HEK293 (cell line): Measurements from ENCODE around the gene ORAI2.

ENCODE experiments used
- GLIS1 ChIP-seq: fragments of 450-650 bp; formaldehyde crosslinking; IDR thresholded peaks from 2 replicates; pipeline ENCODE4 v1.5.1; 2016; ENCODE audit warnings: missing biosample characterization, missing genetic modification characterization
- SCRT2 ChIP-seq: fragments of 450-650 bp; formaldehyde crosslinking; IDR thresholded peaks from 2 replicates; pipeline ENCODE4 v1.5.1; 2016; ENCODE audit warnings: missing biosample characterization, missing genetic modification characterization
- YY2 ChIP-seq: fragments of 450-650 bp; formaldehyde crosslinking; IDR thresholded peaks from 2 replicates; pipeline ENCODE4 v1.5.1; 2016; ENCODE audit warnings: missing biosample characterization, missing genetic modification characterization
- ZBTB7A ChIP-seq: fragments of 450-650 bp; formaldehyde crosslinking; IDR thresholded peaks from 2 replicates; pipeline ENCODE4 v1.5.1; 2016; ENCODE audit warnings: low read depth, missing biosample characterization, missing genetic modification characterization
- ZEB2 ChIP-seq: fragments of 450-650 bp; formaldehyde crosslinking; IDR thresholded peaks from 2 replicates; pipeline ENCODE4 v1.5.1; 2016; ENCODE audit warnings: missing biosample characterization, missing genetic modification characterization
- ZNF112 ChIP-seq: fragments of 450-650 bp; formaldehyde crosslinking; IDR thresholded peaks from 2 replicates; pipeline ENCODE4 v1.5.0; 2017; ENCODE audit warnings: missing biosample characterization, missing genetic modification characterization
- ZNF169 ChIP-seq: fragments of 450-650 bp; formaldehyde crosslinking; IDR thresholded peaks from 2 replicates; pipeline ENCODE4 v1.5.1; 2016; ENCODE audit warnings: missing biosample characterization, missing genetic modification characterization
- ZNF274 ChIP-seq, 2 experiments: fragments of 200-500 bp in 1 of 2; fragments of 450-650 bp in 1 of 2; sonication (Bioruptor generic) in 1 of 2; formaldehyde crosslinking in 1 of 2; IDR thresholded peaks; 2 replicates each; pipeline versions ENCODE4 v1.5.1 to v1.6.1; 2014 to 2016; ENCODE audit warnings: borderline replicate concordance in 1 of 2, inconsistent platforms in 1 of 2, low read length in 1 of 2, missing biosample characterization in 1 of 2, missing genetic modification characterization in 1 of 2
- ZNF324 ChIP-seq: fragments of 450-650 bp; formaldehyde crosslinking; IDR thresholded peaks from 2 replicates; pipeline ENCODE4 v1.5.1; 2016; ENCODE audit warnings: missing biosample characterization, missing genetic modification characterization
- ZNF48 ChIP-seq: fragments of 450-650 bp; formaldehyde crosslinking; IDR thresholded peaks from 2 replicates; pipeline ENCODE4 v1.5.1; 2016; ENCODE audit warnings: missing biosample characterization, missing genetic modification characterization
- ZNF510 ChIP-seq: fragments of 450-650 bp; formaldehyde crosslinking; IDR thresholded peaks from 2 replicates; pipeline ENCODE4 v1.5.1; 2018; ENCODE audit warnings: mild to moderate bottlenecking, missing genetic modification characterization, missing biosample characterization; ENCODE audit not compliant: insufficient replicate concordance
- ZNF549 ChIP-seq: fragments of 450-650 bp; IDR thresholded peaks from 2 replicates; pipeline ENCODE4 v1.5.1; 2018; ENCODE audit warnings: missing biosample characterization, missing genetic modification characterization, mild to moderate bottlenecking, inconsistent platforms, moderate library complexity
- ZNF596 ChIP-seq: fragments of 450-650 bp; IDR thresholded peaks from 2 replicates; pipeline ENCODE4 v1.5.0; 2018; ENCODE audit warnings: missing biosample characterization, mild to moderate bottlenecking, missing genetic modification characterization, moderate library complexity
- ZNF624 ChIP-seq: fragments of 450-650 bp; formaldehyde crosslinking; IDR thresholded peaks from 2 replicates; pipeline ENCODE4 v1.5.1; 2017; ENCODE audit warnings: missing biosample characterization, missing genetic modification characterization
- ZNF843 ChIP-seq: fragments of 450-650 bp; formaldehyde crosslinking; IDR thresholded peaks from 2 replicates; pipeline ENCODE4 v1.5.1; 2016; ENCODE audit warnings: missing biosample characterization, missing genetic modification characterization
- ZXDB ChIP-seq: fragments of 450-650 bp; formaldehyde crosslinking; IDR thresholded peaks from 2 replicates; pipeline ENCODE4 v1.5.1; 2016; ENCODE audit warnings: missing biosample characterization, missing genetic modification characterization
- TF ChIP-seq, protein P1 (sequence below): fragments of 450-650 bp; formaldehyde crosslinking; IDR thresholded peaks from 2 replicates; pipeline ENCODE4 v1.5.1; 2016; ENCODE audit warnings: missing biosample characterization, missing genetic modification characterization
- TF ChIP-seq, protein P2 (sequence below): fragments of 450-650 bp; formaldehyde crosslinking; IDR thresholded peaks from 2 replicates; pipeline ENCODE4 v1.5.1; 2016; ENCODE audit warnings: missing biosample characterization, missing genetic modification characterization, borderline replicate concordance
- TF ChIP-seq, protein P3 (sequence below): fragments of 450-650 bp; formaldehyde crosslinking; IDR thresholded peaks from 2 replicates; pipeline ENCODE4 v1.5.1; 2016; ENCODE audit warnings: missing biosample characterization, missing genetic modification characterization
- TF ChIP-seq, protein P4 (sequence below): fragments of 450-650 bp; formaldehyde crosslinking; IDR thresholded peaks from 2 replicates; pipeline ENCODE4 v1.5.1; 2016; ENCODE audit warnings: missing biosample characterization, missing genetic modification characterization, low read depth
- TF ChIP-seq, protein P5 (sequence below): fragments of 450-650 bp; formaldehyde crosslinking; optimal IDR thresholded peaks from 2 replicates; pipeline ENCODE3; 2016; ENCODE audit warnings: missing biosample characterization, mild to moderate bottlenecking, missing genetic modification characterization
- TF ChIP-seq, protein P6 (sequence below): fragments of 450-650 bp; formaldehyde crosslinking; IDR thresholded peaks from 2 replicates; pipeline ENCODE4 v1.5.1; 2017; ENCODE audit warnings: missing biosample characterization, mild to moderate bottlenecking, missing genetic modification characterization, moderate library complexity

The ORAI2 gene

DNA sequence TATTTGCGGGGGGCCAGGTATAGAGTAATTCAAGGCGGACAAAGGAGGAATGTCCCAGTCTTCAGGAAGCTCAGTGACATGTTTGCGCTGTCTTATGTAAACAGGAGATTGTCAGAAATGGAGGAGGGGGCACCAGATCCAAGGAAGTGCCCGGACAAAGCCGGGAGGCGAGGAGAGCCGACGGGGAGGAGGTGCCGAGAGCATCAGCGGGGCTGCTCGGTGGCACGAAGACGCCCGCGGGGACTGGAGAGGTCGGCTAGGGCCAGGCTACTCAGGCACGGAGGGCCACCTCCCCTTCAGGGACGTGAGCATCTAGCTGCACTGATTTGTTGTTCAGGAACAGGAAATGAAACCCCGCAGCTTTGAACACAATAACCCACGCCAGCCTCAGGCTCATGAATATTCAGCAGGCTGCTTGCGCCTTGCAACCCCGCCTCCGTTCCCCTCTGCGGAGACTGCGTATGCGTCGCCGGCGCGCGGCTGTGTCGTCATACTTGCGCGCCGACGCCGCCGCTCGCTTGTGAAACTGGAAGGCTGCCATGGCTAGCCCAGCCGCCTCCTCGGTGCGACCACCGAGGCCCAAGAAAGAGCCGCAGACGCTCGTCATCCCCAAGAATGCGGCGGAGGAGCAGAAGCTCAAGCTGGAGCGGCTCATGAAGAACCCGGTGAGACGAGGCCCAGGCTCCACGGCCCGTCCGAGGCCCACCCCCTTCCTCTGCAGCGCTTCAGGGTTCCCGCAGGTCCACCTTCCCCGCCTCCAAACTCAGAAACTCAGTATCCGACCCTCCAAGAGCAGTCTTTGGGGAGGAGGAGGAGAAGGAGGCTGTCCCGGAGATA lies 37.3 kb upstream of the ORAI2 start, which contains the start of gene PRKRIP1 (continued):
- TF ChIP-seq ZNF274 (IDR thresholded peaks at IDR 0.05; ENCODE audit: low read length): no peak
- no peak for TF ChIP-seq ZNF274 (tag by site-specific recombination; IDR thresholded peaks at IDR 0.05; ENCODE audit: borderline replicate concordance)
- TF ChIP-seq, protein P1, sequence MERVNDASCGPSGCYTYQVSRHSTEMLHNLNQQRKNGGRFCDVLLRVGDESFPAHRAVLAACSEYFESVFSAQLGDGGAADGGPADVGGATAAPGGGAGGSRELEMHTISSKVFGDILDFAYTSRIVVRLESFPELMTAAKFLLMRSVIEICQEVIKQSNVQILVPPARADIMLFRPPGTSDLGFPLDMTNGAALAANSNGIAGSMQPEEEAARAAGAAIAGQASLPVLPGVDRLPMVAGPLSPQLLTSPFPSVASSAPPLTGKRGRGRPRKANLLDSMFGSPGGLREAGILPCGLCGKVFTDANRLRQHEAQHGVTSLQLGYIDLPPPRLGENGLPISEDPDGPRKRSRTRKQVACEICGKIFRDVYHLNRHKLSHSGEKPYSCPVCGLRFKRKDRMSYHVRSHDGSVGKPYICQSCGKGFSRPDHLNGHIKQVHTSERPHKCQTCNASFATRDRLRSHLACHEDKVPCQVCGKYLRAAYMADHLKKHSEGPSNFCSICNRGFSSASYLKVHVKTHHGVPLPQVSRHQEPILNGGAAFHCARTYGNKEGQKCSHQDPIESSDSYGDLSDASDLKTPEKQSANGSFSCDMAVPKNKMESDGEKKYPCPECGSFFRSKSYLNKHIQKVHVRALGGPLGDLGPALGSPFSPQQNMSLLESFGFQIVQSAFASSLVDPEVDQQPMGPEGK (tag by site-specific recombination): peak; percentile 79; the same call in 1 of the 2 replicates
- TF ChIP-seq ZNF596: no peak
- TF ChIP-seq YY2 (tag by site-specific recombination): no peak
- peak; percentile 51 for TF ChIP-seq ZXDB (tag by site-specific recombination)
- TF ChIP-seq, protein P2, sequence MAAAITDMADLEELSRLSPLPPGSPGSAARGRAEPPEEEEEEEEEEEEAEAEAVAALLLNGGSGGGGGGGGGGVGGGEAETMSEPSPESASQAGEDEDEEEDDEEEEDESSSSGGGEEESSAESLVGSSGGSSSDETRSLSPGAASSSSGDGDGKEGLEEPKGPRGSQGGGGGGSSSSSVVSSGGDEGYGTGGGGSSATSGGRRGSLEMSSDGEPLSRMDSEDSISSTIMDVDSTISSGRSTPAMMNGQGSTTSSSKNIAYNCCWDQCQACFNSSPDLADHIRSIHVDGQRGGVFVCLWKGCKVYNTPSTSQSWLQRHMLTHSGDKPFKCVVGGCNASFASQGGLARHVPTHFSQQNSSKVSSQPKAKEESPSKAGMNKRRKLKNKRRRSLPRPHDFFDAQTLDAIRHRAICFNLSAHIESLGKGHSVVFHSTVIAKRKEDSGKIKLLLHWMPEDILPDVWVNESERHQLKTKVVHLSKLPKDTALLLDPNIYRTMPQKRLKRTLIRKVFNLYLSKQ (tag by site-specific recombination): no peak
- TF ChIP-seq ZNF169: no peak
- no peak for TF ChIP-seq ZBTB7A (tag by site-specific recombination)
- TF ChIP-seq, protein P3, sequence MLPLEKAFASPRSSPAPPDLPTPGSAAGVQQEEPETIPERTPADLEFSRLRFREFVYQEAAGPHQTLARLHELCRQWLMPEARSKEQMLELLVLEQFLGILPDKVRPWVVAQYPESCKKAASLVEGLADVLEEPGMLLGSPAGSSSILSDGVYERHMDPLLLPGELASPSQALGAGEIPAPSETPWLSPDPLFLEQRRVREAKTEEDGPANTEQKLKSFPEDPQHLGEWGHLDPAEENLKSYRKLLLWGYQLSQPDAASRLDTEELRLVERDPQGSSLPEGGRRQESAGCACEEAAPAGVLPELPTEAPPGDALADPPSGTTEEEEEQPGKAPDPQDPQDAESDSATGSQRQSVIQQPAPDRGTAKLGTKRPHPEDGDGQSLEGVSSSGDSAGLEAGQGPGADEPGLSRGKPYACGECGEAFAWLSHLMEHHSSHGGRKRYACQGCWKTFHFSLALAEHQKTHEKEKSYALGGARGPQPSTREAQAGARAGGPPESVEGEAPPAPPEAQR (tag by site-specific recombination): no peak
- no peak for TF ChIP-seq ZNF843 (tag by site-specific recombination)
- TF ChIP-seq, protein P4, sequence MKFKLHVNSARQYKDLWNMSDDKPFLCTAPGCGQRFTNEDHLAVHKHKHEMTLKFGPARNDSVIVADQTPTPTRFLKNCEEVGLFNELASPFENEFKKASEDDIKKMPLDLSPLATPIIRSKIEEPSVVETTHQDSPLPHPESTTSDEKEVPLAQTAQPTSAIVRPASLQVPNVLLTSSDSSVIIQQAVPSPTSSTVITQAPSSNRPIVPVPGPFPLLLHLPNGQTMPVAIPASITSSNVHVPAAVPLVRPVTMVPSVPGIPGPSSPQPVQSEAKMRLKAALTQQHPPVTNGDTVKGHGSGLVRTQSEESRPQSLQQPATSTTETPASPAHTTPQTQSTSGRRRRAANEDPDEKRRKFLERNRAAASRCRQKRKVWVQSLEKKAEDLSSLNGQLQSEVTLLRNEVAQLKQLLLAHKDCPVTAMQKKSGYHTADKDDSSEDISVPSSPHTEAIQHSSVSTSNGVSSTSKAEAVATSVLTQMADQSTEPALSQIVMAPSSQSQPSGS: no peak
- TF ChIP-seq, protein P5, sequence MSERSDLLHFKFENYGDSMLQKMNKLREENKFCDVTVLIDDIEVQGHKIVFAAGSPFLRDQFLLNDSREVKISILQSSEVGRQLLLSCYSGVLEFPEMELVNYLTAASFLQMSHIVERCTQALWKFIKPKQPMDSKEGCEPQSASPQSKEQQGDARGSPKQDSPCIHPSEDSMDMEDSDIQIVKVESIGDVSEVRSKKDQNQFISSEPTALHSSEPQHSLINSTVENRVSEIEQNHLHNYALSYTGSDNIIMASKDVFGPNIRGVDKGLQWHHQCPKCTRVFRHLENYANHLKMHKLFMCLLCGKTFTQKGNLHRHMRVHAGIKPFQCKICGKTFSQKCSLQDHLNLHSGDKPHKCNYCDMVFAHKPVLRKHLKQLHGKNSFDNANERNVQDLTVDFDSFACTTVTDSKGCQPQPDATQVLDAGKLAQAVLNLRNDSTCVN (tag by site-specific recombination): peak; percentile 33
- TF ChIP-seq, protein P6, sequence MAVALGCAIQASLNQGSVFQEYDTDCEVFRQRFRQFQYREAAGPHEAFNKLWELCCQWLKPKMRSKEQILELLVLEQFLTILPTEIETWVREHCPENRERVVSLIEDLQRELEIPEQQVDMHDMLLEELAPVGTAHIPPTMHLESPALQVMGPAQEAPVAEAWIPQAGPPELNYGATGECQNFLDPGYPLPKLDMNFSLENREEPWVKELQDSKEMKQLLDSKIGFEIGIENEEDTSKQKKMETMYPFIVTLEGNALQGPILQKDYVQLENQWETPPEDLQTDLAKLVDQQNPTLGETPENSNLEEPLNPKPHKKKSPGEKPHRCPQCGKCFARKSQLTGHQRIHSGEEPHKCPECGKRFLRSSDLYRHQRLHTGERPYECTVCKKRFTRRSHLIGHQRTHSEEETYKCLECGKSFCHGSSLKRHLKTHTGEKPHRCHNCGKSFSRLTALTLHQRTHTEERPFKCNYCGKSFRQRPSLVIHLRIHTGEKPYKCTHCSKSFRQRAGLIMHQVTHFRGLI (tag by site-specific recombination): no peak
- no peak for TF ChIP-seq ZNF112
- peak; percentile 44; the same call in 1 of the 2 replicates for TF ChIP-seq ZEB2 (tag by site-specific recombination)
- no peak for TF ChIP-seq ZNF324 (tag by site-specific recombination)
- TF ChIP-seq ZNF510 (tag by site-specific recombination): no peak
- TF ChIP-seq ZNF549 (tag by site-specific recombination): no peak
- no peak for TF ChIP-seq ZNF624
- peak; percentile 94 for TF ChIP-seq GLIS1
- TF ChIP-seq ZNF48 (tag by site-specific recombination): no peak
- no peak for TF ChIP-seq SCRT2 (tag by site-specific recombination)
- TF ChIP-seq, all 188 proteins: peak for 31
